Measurements from ENCODE around the gene PLAC8L1.

PLAC8L1 gene

DNA sequence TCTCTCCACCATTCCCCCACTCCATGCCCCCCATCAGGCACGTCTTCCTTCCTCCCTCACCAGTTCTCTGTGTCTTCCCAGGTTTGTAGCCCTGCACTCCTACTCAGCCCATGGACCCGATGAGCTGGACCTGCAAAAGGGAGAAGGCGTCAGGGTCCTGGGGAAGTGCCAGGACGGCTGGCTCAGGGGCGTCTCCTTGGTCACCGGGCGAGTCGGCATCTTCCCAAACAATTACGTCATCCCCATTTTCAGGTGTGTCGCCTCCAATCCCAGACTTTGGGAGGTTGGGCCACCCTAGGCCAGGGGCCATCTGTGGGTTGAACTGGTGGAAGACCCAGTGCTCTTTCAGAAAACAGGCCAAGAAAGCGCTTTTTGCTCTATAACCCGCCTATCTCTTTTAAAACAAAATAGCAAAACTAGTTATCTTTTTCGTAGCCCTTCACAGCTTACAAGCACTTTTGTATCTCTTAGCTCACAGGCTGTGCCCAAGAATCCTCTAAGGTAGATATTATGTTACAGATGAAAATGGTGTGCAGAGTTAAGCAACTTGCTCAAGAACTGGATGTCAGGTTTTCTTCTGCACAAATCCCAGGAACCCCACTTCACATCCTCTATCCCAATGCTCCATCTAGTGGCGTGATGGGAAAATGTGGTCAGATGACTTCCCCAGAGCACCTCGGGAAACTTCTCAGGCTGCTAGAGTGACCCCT, 56.2 kb downstream of the PLAC8L1 start:
- H3K4me3 ChIP-seq (ENCODE audit: low read length), result no peak overlapping the region
- DNase-seq (ENCODE audit: low read depth), result peak; percentile 79
- TF ChIP-seq, protein P1, sequence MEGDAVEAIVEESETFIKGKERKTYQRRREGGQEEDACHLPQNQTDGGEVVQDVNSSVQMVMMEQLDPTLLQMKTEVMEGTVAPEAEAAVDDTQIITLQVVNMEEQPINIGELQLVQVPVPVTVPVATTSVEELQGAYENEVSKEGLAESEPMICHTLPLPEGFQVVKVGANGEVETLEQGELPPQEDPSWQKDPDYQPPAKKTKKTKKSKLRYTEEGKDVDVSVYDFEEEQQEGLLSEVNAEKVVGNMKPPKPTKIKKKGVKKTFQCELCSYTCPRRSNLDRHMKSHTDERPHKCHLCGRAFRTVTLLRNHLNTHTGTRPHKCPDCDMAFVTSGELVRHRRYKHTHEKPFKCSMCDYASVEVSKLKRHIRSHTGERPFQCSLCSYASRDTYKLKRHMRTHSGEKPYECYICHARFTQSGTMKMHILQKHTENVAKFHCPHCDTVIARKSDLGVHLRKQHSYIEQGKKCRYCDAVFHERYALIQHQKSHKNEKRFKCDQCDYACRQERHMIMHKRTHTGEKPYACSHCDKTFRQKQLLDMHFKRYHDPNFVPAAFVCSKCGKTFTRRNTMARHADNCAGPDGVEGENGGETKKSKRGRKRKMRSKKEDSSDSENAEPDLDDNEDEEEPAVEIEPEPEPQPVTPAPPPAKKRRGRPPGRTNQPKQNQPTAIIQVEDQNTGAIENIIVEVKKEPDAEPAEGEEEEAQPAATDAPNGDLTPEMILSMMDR (conservative IDR thresholded peaks at IDR 0.05; ENCODE audit: low read length), result peak; percentile 93

DNA sequence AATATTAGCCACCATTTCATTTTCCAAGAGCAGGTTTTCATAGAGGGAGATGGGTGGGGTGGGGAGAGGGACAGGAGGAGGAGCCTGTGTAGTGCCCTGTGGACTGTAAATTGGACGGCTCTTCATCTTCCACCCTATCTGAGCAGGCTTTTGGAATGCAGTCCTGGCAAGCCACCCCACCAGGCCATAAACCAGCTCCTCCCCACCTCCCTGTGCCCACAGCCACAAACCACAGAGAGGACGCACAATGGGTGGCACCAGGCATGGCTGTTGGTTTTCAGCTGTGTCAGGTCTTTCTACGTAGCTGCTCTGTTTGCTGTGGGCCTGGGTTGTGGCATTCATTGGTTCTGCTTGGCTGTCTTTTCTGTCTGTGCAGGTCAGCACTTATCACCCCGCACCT, 58.0 kb downstream of the PLAC8L1 start:
- TF ChIP-seq, protein P1 (conservative IDR thresholded peaks at IDR 0.05; ENCODE audit: low read length), result no peak
- H3K4me3 ChIP-seq (ENCODE audit: low read length), result no peak overlapping the region
- DNase-seq (ENCODE audit: low read depth), result peak; percentile 5

DNA sequence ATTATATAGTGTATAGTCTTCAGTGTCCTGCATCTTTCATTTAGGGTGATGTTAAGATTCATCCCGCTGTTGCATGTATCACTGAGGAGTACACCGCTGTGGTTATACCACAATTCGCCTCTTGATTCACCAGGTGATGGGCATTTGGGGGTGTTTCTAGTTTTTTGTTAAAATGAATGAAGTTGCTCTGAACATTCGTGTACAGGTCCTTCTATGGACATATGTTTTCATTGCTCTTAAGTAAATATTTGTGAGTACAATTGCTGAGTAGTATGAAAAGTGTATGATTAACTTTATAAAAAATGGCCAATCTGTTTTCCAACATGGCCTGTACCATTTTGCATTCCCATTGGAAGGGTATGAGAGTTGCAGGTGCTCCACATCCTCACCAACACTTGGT, 61.7 kb downstream of the PLAC8L1 start:
- H3K4me3 ChIP-seq (ENCODE audit: low read length), result no peak overlapping the region
- TF ChIP-seq, protein P1 (conservative IDR thresholded peaks at IDR 0.05; ENCODE audit: low read length), result no peak
- no peak for DNase-seq (ENCODE audit: low read depth)

DNA sequence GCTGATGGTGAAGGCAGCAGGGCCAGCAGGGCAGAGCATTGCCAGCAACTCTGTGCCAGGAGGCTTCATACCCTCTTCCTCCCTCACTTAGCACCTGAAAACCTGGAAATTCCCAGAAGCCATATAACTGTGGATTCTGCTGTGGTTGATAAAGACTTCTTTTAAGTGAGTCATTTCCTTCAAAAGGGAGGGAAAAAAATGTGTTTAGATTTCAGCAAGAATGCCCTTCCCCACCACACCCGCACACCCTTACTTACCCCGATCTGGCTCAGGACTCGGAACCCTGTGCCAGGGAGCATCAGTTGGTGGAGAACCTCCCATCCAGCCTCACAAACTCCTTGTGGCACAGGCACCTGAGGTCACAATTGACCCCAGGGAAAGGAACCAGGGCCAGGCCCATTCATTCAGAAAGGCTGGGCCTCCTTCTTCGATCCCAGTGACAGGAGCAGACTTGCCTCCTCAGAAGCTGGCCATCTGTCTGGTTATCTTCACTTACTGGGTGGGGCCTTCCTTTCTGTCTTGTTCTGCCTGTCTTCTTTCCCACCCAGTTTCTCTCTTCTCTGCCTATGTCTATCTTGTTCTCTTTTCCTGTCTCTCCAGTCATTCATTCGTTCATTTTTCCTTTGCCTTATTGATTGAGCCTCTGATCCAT, 62.6 kb downstream of the PLAC8L1 start:
- no peak overlapping the region for H3K4me3 ChIP-seq (ENCODE audit: low read length)
- peak; percentile 57 for DNase-seq (ENCODE audit: low read depth)

DNA sequence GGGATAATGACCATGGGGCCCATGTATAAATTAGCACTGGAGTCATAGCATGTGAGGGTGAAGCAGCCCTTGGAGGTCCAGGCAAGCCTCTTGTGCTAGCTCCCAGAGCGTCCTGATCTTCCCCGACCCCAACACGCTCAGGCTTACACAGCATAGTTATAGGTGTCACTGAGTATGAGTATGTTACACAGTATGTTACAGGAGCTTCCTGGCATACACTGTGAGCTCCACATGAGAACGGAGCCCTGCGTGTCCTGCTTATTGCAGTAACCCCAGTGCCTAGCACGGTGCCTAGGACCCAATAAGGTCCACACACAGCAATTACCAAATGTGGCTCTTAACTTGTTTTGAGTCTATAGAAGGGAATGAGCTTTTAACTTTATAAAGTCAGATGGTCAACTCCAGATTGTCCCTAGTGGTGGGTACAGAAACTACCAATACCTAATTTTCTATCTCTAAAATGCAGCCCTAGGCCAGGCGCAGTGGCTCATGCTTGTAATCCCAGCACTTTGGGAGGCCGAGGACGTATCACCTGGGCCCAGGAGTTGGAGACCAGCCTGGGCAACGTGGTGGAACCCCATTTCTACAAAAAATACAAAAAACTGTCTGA, 64.1 kb downstream of the PLAC8L1 start:
- no peak overlapping the region for H3K4me3 ChIP-seq (ENCODE audit: low read length)
- DNase-seq (ENCODE audit: low read depth), result no peak
- TF ChIP-seq, protein P1 (conservative IDR thresholded peaks at IDR 0.05; ENCODE audit: low read length), result peak; percentile 47

More for the DNA sequence above, 62.6 kb downstream of the PLAC8L1 start:
- TF ChIP-seq, protein P1 (conservative IDR thresholded peaks at IDR 0.05; ENCODE audit: low read length), result no peak

DNA sequence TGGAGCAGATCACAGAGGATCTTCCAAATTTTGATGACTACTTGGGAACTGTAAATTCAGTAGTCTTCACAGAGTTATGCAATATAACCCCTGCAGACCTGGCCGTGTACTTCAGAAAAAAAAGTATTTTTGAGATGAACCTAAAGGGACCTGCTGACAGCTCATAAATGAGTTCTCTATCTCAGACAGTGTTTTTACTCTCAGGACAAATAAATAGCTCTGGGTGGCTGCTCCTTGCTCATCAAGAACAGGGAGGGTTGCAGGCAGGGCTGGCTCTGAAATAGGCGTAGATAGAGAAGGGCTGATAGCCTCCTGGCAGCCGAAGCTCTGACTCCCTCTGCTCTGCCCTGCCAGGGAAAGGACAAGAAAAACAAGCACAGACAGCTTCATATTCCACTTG, 64.8 kb downstream of the PLAC8L1 start:
- no peak overlapping the region for H3K4me3 ChIP-seq (ENCODE audit: low read length)
- DNase-seq (ENCODE audit: low read depth), result no peak
- TF ChIP-seq, protein P1 (conservative IDR thresholded peaks at IDR 0.05; ENCODE audit: low read length), result no peak
